ENCODE results near the gene NKPD1. TPM values are rescaled to one million over a fixed set of nuclear protein-coding genes. Genes with fewer than 3 reads are reported as not detected.

NKPD1 gene
- total and polyA plus RNA-seq, 2 donors (not counting 3 experiments of a cell fraction or from before 2014, with no cell fraction given) = 0.04 TPM; not detected in 1

- Histone ChIP-seq H3K4me1 (ENCODE audit: control insufficient read depth, extremely low read depth, insufficient read depth, low read length) (peaks cover 21% of the 10 kb centered on the region), H3K4me2 (ENCODE audit: insufficient read depth, low read length) (no peak overlapping the region), H3K9ac (replicated peaks; ENCODE audit: extremely low read depth, insufficient read depth, low read length) (no peak overlapping the region), H4K20me1 (replicated peaks; ENCODE audit: control insufficient read depth, extremely low read depth, insufficient read depth, low read length) (no peaks in the 10 kb centered on the region), H3K79me2 (ENCODE audit: control insufficient read depth, insufficient read depth, low read length) (no peaks in the 10 kb centered on the region), H3K27me3 (ENCODE audit: control insufficient read depth in 2 of 2, insufficient read depth in 2 of 2, low read length in 2 of 2) (peaks cover 6 to 15% of the 10 kb centered on the region in 2 experiments), H3K9me3 (replicated peaks; ENCODE audit: control insufficient read depth, insufficient read depth, low read length) (no peaks in the 10 kb centered on the region), H3K27ac (ENCODE audit: insufficient read depth, low read depth, low read length) (no peak overlapping the region), H2AFZ (ENCODE audit: low read depth, low read length) (no peak overlapping the region), H3K36me3 (ENCODE audit: control insufficient read depth in 2 of 2, extremely low read depth in 1 of 2, insufficient read depth in 2 of 2, low read length in 2 of 2) (no peaks in the 10 kb centered on the region), H3K4me3 (replicated peaks in 1 of 3; ENCODE audit: insufficient read depth in 1 of 3, low read depth in 1 of 3, low read length in 3 of 3) (no peak overlapping the region), H3K9me1 (replicated peaks; ENCODE audit: control insufficient read depth, extremely low read depth, insufficient read depth, low read length) (no peaks in the 10 kb centered on the region)
- dilution Hi-C loops (cut with MboI; ENCODE audit: extremely low pct_ligation_motif_present, low sequenced_read_pairs) (no loop called here), intact Hi-C loops (cut with micrococcal nuclease) (no loop called here)
- ChIA-PET CTCF (no interaction called here), POLR2A (no interaction called here)
- FAIRE-seq (no peak), DNase-seq (ENCODE audit: low read depth, low spot score) (no peak)
- no TSS peak for BruUV-seq (replicated peaks)
- no peak for TF ChIP-seq CTCF (IDR thresholded peaks at IDR 0.05; ENCODE audit: extremely low read depth in 1 of 2, insufficient read depth in 1 of 2, low read depth in 1 of 2, low read length in 2 of 2)
- TF ChIP-seq POLR2A (IDR thresholded peaks at IDR 0.05; ENCODE audit: low read depth, low read length) = no peak
- no peak for TF ChIP-seq EZH2 (IDR thresholded peaks at IDR 0.05; ENCODE audit: borderline replicate concordance, low read depth, low read length, severe bottlenecking)
- TF ChIP-seq GATA2 (IDR thresholded peaks at IDR 0.05; ENCODE audit: insufficient read depth, insufficient read length, low read depth, low read length) = no peak
- TF ChIP-seq JUN (IDR thresholded peaks at IDR 0.05; ENCODE audit: borderline replicate concordance, insufficient read depth, insufficient read length, low read depth) = no peak
- TF ChIP-seq MYC (IDR thresholded peaks at IDR 0.05; ENCODE audit: low read depth, low read length) = no peak
- no peak for TF ChIP-seq FOS (IDR thresholded peaks at IDR 0.05; ENCODE audit: borderline replicate concordance, insufficient read depth, low read length)
- no peak for TF ChIP-seq POLR2AphosphoS5 (IDR thresholded peaks at IDR 0.05; ENCODE audit: insufficient read depth, low read depth, low read length)
- no peak for TF ChIP-seq MAX (IDR thresholded peaks at IDR 0.05; ENCODE audit: insufficient read depth, insufficient read length)
Observed at GRCh38 chr19:45156011-45156630, 4.7 kb downstream of the NKPD1 start.

Data from endothelial cell of umbilical vein (primary cell).